IPS-18c (cell line): Measurements from ENCODE around the gene BCL2.

Experiments used
- H3K4me3 ChIP-seq: 2 replicates; pipeline ENCODE4 v1.7.0; 2013; ENCODE audit warnings: low read depth, mild to moderate bottlenecking, low read length, moderate library complexity; ENCODE audit not compliant: insufficient read depth
- H3K9me3 ChIP-seq: one replicate; pipeline ENCODE4 v1.6.1; 2013; ENCODE audit warnings: mild to moderate bottlenecking, low read length, moderate library complexity; ENCODE audit not compliant: control insufficient read depth, insufficient read depth

BCL2 gene

DNA sequence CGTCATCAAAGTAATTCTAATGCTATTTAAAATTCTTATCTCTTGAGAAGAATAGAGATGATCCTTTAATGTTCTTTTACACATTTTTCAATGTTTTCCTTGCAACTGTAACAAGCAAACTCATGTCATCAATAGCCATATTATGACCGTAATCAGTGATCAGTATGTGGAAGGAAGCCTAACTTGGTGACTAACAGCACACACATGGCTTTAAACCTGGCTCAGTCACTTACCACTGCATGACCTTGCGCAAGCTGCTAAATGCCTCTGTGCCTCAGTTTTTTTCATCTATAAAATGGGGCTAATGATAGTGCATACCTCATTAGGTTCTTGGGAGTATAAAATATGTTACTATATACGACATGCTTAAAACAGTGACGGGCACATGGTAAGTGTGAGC, 149.7 kb downstream of the BCL2 start:
- H3K4me3 ChIP-seq: no peak overlapping the region
- H3K9me3 ChIP-seq: no peaks in the 10 kb centered on the region

DNA sequence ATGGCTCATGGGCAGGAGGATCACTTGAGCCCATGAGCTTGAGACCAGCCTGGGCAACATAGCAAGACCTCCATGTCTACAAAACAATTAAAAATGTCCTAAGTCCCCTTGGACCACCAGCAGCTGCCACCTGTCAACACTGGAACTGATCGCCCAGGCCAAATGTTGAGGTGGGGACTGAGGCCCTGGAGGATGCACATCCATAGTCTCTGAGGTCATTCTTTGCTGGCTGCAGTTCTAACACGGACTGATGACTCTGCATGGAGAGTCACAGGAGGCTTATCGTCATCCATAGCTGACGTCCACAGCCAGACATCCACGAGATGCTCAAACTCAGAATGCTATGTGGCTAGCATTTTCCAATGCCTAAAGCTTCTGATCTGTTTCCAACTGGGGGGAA, 151.3 kb downstream of the BCL2 start:
- Histone ChIP-seq H3K4me3 (no peak overlapping the region), H3K9me3 (no peaks in the 10 kb centered on the region)

DNA sequence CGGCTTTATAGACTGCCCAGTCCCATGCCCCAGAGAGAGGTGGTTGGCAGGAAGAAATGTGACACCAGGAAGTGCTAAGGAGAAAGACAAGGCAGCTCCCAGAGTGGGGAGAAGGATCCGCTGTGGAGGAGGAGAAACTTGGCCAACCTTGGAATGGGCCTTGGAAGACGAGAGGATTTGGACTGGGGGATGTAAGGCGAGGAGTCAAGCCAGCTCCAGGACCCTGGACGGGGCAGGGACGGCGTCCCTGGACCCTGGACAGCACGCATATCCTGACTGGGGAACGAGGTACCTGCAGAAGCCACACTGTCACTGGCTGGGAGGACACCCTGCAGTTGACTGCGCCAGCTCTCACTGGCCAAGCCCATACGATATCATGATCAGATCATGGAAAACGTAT, 153.4 kb downstream of the BCL2 start:
- no peaks in the 10 kb centered on the region for H3K9me3 ChIP-seq

DNA sequence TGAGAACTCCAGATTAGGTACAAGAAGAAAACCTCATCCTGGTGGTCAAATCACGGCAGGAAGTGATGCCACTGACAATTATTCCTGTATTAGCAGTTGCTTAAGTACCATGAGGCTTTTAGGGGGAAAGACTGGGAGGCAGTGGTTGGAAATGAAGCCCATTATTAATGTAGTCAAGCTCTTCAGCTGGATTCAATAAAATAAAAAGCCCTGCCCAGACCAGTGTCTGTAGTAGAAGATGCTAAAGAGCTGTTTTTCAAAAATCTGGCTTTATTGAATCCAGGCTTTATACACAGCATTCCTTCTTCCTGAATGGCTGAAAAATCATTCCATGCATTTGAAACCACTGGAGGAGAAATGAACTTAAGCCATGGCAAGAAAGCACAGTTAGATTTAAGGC, 155.2 kb downstream of the BCL2 start:
- Histone ChIP-seq H3K9me3 (no peaks in the 10 kb centered on the region), H3K4me3 (no peak overlapping the region)

More for the DNA sequence above, 153.4 kb downstream of the BCL2 start:
- no peak overlapping the region for H3K4me3 ChIP-seq

DNA sequence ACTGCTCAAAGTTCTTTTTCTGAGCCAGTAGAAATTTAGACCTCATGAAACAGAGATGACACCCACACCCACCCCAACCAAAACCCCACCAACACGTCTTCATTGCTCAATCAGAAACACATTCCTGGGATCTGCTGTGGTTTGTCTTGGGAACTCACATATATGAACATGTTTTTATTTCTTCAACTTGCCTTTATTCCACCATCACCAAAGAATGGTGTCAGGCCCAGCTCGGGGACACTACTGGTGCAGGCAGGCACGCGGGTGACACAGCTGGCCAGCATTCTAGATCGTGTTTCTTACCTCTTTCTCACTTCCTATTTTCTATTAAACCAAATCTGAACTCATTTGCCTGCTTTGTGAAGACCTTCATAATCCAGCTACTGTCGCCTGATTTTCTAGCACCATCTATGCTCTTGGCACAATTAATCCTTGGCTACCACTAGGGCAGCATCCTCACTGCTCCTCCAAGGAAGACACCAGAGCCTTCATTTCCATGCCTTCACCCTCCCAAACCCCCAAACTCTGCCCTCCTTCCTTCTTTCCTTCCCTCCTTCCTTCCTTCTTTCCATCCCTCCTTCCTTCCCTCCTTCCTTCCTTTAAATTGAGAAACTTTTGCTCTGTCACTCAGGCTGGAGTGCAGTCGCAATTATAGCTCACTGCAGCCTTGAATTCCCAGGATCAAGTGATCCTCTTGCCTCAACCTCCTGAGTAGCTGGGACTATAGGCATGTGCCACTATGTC, 157.1 kb downstream of the BCL2 start:
- Histone ChIP-seq H3K9me3 (no peaks in the 10 kb centered on the region), H3K4me3 (no peak overlapping the region)

DNA sequence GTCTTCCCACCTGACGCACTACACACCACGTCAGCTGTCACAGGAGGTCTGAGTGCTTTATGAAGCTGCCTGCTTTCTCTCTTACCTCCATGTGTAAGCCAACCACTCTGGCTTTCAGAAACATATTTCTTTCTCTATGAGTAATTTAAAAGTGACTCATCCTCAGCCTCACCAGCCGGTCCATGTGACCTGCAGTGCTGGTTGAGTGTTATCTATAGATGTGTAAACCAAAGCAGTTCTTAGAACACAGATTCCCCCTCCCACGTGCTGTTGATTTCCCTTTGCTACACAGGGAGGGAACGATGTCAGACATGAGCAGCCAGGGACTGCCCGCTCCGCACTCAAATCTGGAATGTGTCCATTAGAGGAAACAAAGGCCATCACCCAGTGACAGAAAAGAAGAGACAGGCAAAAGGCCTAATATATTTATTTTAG, 157.8 kb downstream of the BCL2 start:
- Histone ChIP-seq H3K4me3 (no peak overlapping the region), H3K9me3 (no peaks in the 10 kb centered on the region)

DNA sequence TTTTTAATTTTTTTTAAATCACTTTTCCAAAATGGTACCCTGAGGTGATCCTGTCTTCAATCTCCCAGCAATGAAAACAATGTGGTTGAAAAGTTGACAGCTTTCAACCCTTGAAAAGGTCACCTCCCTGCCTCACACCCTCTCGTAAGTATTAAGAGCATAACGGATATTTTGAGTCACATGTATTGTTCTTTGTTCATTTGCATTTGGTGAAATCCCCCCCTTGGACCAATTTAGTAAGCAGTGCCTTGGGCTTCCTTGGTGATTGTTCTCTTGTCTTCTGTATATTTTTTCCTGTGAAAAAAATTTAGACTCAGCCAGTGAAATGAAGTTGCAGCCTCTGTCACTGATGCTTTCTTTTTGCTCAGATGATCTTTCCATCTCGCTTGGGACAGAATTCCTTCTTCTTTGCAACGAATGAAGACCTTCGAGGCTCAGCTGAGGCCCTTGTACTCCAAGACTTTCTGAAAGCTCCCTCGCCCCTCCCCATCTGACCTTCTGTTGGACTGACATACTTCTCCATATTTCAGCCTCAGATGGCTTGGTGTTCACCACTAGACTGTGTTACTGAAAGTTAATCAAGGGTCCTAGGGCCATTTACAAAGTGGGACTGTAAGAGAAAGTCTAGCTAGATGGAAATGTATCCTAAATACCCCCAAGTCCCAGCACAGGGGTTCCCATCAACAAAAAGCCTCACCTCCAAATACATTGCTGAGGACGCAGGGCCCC, 158.4 kb downstream of the BCL2 start:
- no peak overlapping the region for H3K4me3 ChIP-seq
- no peaks in the 10 kb centered on the region for H3K9me3 ChIP-seq

DNA sequence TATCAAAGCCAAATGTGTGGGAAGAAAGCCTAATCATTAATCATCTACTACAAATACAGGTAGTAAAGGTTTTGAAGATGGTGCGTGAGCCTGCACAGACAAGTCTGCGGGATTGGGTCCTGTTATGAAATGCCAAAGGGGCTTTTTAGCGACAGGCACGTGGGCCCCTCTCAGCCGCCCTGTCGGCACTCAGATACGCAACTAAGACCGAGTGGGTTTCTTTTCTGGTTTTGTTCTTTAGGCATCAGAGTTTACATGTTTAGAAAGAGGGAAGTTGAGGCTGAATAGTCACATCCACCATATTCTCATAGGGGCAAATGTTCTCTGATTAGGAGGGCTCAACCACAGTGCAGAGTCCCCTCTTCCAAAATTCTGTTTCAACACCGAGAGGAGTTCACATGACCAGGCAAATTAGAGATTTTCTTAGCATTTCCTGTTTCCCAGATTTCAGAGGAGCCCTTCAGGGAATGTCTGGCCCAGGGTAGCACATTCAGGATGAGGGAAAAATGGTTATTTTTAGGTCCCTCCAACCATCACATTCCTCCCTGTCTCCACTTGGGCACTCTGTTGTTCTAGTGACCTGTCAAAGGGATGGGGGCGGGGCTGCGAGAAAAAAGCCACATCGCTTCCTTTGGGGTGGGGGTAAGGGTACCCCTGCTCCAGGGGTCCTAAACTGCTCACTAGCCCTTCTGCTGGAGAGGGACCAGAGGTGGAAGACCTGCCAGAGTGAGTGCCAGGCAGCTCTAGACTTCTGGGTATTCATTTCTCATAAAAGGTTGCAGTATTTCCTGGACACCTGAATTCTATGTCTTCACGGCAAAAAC, 159.2 kb downstream of the BCL2 start:
- no peak overlapping the region for H3K4me3 ChIP-seq
- H3K9me3 ChIP-seq: no peaks in the 10 kb centered on the region

DNA sequence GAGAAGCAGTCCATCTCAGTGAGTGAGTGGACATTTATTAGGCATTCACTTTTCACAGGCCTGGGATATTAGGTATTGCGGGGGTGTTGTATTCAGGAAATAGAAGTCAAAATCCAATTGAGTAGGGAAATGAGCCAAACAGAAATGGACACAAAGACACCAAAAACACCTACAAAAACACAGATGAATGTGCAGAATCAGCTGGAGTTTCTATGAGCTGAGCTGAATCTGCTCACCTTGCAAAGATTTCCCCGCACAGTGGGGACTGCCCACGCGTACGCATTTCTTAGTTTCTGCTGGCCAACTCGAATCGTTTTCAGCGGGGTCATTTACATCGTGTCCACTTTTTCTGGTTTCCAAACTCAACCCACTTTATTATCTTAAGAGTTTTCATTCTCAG, 160.0 kb downstream of the BCL2 start:
- H3K9me3 ChIP-seq: no peaks in the 10 kb centered on the region
- no peak overlapping the region for H3K4me3 ChIP-seq

DNA sequence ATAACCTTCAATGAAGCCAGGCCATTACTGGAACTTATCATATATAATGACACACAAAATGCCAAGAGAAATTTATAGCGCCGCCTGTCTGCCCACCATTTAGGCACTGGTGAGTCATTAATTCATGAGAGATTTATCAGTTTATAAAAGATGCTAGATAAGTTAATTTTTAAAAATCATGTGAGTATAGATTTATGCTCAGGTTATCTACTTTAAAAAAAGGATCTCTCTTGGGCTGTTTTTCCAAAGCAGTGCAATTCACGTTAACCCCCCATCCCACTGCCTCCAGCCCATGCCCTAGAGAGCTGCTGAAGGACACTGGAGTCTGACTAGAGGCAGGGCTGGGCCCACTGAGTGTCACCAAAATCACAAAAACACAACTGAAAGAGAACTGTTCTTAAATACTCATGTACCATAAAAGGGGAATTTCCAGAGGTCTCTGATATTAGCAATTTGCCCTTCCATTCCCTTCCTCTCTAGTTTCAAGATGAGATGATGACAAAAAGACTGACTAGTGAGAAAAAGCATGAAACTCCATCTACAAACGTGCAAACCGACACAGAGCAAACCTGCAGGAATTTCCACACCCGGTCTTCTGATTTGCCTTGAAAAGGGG, 160.8 kb downstream of the BCL2 start:
- no peak overlapping the region for H3K4me3 ChIP-seq

DNA sequence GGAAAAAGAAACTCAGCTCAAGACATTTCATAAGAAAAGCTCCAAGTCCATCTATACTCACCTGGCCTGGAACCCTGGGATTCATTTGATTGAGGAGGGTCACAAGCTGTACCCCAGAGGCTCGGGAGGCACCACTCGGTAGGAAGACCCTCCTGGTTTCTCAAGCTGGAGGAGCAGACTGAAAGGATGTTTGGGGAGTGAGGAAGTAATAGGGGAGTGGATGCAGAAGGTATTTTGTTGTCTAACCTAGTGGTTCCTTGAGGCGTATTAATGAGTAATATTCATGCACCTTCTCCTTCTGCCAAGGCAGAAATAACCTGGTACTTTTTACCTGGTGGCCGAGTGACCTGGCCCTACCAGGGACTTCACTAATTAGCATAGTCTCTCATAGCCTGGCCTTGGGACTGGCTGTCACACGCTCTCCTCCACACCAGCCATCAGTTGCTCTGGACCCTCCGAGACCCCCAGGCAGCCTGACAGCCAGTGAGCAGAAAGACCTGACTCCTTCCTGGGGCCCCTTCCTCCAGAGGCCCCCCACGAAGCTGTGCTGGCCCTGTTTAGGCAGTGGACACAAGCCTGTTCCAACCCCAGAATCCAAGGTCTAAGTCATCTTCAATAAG, 161.4 kb downstream of the BCL2 start:
- no peak overlapping the region for H3K4me3 ChIP-seq
- no peaks in the 10 kb centered on the region for H3K9me3 ChIP-seq

More for the DNA sequence above, 160.8 kb downstream of the BCL2 start:
- no peaks in the 10 kb centered on the region for H3K9me3 ChIP-seq

DNA sequence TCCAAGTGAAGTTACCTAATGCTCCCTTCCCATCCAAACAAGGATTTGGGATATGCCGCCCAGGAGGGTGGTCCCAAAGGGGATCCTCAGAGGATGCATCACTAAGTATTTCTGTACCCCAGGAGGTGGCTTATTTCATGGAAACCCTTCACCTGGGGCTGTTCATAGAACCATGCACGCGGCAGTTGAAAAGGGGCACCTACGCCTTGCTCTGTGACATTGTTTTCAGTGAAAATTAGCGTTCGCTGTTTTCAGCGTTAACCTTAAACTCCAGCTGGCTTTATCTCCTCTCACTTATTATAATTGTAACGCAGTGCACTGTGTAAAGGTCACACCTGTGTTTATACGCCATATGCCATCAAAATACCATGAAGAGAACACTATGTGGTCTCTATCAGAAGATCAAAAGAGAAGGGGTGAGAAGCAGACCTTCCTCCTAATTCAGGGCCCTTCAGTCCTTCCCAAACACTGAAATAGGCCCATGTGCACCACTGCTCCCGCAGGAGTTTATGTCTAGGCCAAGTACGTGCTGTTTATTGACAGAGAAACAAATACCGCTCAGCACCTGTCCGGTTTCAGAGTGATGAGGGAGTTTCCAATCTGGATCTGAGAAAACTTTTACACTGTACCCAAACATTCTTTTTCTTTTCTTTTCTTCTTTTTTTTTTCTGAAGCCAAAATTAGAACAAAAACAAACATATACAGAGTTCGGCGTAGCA, 162.1 kb downstream of the BCL2 start:
- Histone ChIP-seq H3K4me3 (no peak overlapping the region), H3K9me3 (no peaks in the 10 kb centered on the region)

DNA sequence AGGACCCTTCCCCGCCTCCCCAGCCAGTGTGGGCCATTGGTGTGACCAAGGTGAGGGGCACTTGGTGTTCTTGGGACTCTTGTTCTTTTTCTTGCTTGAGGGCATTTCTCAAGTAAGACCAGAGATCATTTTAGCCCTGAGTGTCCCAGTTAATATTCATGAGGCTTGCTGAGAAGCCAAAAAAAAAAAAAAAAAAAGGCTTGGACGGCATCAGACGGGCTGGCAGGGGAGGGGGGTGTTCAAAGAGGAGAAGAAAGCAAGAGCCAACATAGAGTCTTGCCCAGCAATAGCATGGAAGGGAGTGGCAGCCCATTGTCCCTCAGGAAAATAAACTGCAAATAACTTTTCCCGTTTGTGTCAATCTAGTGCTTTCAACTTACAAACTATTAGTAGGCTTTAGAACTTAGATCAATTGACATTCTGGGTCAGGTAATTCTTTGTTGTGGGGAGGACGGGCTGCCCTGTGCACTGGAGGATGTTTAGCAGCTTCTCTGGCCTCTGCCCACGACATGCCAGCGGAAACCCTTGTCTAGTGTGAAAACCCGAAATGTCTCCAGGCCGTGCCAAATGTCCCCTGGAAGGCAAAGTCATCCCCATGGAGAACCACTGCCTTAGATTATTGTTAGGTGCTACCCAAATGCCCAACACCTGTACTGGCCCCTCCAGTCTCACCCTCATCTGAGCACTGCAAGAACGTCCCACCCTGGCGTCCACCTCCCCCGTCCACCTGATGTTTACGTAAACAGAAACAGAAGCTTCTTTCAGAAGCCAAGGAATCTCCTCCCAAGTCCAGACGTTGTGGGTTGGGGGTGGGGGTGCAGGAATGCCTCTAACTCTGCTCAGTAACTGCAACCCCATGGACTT, 163.4 kb downstream of the BCL2 start:
- Histone ChIP-seq H3K9me3 (no peaks in the 10 kb centered on the region), H3K4me3 (no peak overlapping the region)

DNA sequence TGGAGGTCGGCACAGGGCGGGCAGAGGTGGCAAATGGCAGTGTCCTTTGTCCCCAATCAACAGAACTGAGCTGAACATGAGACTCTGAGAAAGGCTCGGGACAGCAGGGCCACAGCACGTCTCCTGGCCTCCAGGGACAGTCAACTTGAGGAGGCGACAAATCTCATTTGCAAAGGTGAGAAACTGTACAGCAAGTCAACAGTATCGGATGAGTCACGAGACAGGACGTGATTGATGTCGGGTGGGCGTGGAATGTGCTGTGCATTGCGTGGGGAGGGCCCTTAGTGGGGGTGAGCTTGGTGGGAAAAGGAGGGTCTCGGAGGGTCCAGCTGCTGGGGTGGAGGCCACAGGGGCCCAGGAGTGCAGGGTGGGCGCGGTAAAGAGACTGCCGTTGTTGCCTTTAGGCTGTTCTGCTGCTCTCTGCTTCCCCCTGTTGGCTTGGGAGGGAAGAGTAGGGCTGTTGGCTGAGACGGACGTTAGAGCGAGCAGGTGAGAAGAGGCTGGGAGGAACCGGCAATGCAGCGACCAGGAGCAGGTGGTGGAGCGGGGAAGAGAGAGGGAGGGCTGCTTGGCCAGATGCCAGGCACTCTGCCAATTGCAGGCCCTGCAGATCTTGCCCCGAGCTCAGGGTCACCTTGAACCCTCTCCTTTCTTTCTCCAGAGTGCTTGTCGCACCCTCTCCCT, 164.3 kb downstream of the BCL2 start:
- no peak overlapping the region for H3K4me3 ChIP-seq

More for the DNA sequence above, 164.3 kb downstream of the BCL2 start:
- no peaks in the 10 kb centered on the region for H3K9me3 ChIP-seq
